ENCODE measurements around the gene PPEF1.
"Not testable (repeated sequence)": the region's sequence is repeated elsewhere in the genome, so short reads cannot be mapped to it uniquely, and the experiment has no call there.

GRCh38 chrX:18763106-18763505 lies 55.7 kb downstream of the PPEF1 start:
- TF ChIP-seq CTCF (IDR thresholded peaks at IDR 0.05); EP300 (IDR thresholded peaks at IDR 0.05; ENCODE audit: low read depth); POLR2AphosphoS5 (IDR thresholded peaks at IDR 0.05); POLR2A (IDR thresholded peaks at IDR 0.05): not testable (repeated sequence)
